NCI-H774 (cell line): ENCODE data around the gene PAK2.
"Not testable (repeated sequence)": the region's sequence is repeated elsewhere in the genome, so short reads cannot be mapped to it uniquely, and the experiment has no call there.

Experiments used
- DNase-seq: peaks from one replicate; lab custom pipeline; 2025; lab: John Stamatoyannopoulos, UW

PAK2 gene

DNA sequence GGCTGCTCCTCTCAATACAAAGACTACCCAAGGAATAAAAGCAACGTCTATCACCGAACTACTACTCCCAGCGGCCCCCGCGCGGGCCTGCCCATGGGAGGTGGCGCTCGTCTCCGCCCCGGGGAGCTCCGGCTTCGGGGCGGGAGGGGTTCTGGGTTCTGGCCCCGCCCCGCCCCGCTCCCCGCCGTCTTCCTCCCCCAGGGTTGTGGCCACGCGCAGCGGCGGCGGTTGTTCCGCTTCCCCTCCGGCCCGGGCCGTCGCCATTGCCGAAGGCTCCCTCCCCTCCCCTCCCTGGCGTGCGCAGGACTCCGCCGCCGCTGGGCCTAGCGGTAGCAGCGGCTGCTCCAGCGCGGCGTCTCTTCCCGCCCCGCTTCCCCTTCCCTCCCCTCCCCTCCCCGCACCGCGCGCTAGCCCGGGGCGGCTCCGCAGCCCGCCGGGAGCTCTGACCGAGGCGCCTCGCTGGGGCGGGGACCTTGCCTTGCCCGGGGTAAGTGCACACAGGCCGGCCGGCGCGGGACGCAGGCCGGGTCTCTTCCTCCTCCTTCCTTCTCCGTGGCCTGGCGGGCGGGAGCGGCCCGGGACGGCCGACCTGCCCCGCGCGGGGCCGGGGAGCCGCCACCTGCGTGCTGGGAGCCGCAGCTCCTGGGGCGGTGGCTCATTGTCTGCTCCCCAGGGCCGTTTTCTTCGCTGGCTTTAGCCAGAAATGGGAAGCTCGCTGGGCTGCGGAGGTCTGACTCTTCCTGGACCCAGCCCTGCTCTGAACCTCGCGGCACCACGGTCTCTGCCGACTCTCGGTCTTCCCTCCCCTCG is at the start of gene PAK2:
TSS of gene PAK2 (plus strand) at position 187 of the 810 bp plus-strand sequence. CDS start 42,790 bp downstream, outside the sequence.
- DNase-seq: peak; percentile 95

GRCh38 chr3:196689941-196690660 is 49.6 kb upstream of the PAK2 start:
- DNase-seq: no peak

- DNase-seq: no peak
These were observed 48.3 kb upstream of the PAK2 start for GRCh38 chr3:196691386-196691785.

DNA sequence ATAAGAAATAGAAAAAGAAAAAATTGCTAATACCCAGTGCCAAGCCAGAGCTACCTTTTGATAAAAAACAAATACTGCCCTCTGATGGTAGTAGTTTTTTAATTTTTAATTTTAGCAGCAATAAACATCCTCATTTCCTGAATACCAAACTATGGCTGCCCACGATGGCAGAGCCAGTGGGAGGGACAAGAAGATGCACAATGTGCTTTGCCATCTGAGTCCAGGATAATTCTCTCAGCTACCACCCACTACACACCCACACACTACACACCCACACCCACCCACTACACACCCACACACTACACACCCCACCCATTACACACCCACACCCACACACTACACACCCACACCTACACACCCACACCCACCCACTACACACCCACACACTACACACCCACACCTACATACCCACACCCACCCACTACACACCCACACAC is 45.4 kb upstream of the PAK2 start:
- no peak for DNase-seq

GRCh38 chr3:196694941-196695848 is 44.5 kb upstream of the PAK2 start:
- DNase-seq: no peak

DNA sequence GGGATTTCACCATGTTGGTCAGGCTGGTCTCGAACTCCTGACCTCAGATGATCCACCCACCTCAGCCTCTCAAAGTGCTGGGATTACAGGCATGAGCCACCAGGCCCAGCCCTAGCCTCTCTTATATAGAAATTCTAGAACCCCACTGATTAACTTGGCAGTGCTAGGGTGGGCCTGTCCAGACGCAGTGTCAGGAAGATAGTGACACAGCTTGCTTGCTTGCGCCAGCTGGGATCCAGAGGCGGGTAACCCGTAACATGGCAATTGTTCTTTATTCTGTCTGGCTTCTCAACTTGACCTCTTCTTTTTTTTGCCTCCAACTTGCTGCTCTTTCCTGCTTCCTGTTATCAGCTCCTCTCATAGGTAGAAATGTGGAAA is 43.8 kb upstream of the PAK2 start:
- no peak for DNase-seq

DNA sequence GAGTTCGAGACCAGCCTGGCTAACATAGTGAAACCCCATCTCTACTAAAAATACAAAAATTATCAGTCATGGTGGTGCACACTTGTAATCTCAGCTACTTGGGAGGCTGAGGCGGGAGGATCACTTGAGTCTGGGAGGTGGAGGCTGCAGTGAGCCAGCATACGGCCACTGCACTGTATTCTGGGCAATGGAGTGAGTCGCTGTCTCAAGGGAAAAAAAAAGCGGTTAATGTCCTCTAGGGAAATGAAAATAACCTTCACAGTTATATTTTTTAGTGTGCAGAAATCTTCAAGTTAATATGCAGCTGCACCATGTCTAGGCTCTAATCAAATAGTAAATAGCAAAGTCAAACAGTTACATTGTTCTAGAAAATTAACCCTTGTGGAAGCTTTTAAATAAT is 42.4 kb upstream of the PAK2 start:
- DNase-seq: no peak

GRCh38 chr3:196699749-196700148 is 39.9 kb upstream of the PAK2 start:
- no peak for DNase-seq

DNA sequence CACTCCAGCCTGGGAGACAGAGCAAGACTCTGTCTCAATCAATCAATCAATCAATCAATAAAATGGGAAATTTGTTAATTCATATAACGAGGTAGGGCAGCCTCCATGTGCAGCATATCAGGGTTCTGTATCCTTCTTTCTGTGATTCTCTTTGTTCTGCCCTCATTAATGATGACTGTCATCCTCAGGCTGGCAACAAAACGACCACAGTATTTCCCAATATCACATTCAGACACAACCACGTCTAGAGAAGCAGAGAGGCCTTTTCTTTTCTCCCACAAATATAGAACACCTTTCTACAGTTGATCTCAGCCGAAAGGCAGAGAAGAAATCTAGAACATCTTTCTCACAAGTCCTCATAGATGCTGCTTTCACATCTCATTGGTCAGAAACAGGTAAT is 38.9 kb upstream of the PAK2 start:
- DNase-seq: no peak

GRCh38 chr3:196706327-196706726 is 33.3 kb upstream of the PAK2 start:
- DNase-seq: no peak

DNA sequence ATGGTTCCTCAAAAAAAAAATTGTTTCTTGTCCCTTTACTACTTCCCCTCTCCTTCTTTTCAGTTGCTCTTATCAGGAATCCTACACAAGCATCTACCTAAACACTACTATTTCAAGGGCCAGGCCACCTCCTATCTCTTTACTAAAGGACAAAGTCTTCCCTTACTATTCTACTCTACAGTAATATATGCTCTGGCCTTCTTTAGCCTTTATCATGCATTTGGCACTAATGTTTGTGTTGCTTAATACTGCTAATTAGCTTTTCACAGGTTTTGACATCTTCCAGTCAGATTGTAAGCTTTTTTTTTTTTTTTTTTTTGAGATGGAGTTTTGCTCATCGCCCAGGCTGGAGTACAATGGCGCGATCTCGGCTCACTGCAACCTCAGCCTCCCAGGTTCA is 32.9 kb upstream of the PAK2 start:
- DNase-seq: no peak

GRCh38 chr3:196707566-196707965 is 32.1 kb upstream of the PAK2 start:
- no peak for DNase-seq

DNA sequence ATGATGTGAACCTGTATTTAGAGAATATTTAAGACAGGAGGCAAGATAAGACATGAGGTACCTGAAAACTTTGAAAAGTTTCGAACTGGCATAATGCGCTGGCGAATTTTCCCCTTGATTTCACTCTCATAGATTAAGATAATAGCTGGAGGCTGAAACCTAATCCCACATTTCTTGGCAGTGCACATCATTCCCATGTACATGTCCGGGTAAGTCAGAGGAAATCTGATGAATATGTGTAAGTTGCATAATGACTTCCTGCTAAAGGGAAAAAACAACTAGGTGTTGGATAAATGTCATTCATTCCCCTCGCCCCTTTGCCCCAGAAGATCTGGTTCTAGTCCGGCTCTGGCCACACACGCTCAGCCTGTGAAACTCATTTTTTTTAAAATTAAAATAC is 31.2 kb upstream of the PAK2 start:
- no peak for DNase-seq

- peak; percentile 97 for DNase-seq
These were observed 27.7 kb upstream of the PAK2 start, which contains the start of the genes CEP19 and PIGX for GRCh38 chr3:196711838-196712513. Gene CEP19, minus strand, starts transcription at chr3:196712250. Its CDS starts 3,593 bp downstream, at chr3:196708657. Gene PIGX, plus strand, starts transcription at chr3:196712377.

- DNase-seq: no peak
These were observed 26.9 kb upstream of the PAK2 start for GRCh38 chr3:196712514-196713413.

GRCh38 chr3:196717162-196717561 is 22.5 kb upstream of the PAK2 start:
- DNase-seq: not testable (repeated sequence)

DNA sequence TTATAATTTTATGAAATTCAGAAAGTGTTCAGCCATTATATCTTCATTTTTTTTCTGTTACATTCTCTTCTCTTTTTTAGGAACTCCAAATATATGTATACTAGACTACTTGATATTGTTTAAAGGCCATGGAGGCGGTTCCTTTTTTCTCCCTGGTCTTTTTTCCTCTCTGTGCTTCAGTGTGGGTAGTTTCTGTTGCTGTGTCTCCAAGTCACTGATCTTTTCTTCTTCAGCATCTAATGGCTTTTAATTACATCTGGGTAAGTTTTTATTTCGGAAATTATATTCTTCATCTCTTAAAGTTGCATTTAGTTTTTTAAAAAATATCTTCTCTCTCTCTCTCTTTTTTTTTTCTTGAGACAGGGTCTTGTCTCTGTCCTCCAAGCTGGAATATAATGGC is 18.6 kb upstream of the PAK2 start:
- no peak for DNase-seq

DNA sequence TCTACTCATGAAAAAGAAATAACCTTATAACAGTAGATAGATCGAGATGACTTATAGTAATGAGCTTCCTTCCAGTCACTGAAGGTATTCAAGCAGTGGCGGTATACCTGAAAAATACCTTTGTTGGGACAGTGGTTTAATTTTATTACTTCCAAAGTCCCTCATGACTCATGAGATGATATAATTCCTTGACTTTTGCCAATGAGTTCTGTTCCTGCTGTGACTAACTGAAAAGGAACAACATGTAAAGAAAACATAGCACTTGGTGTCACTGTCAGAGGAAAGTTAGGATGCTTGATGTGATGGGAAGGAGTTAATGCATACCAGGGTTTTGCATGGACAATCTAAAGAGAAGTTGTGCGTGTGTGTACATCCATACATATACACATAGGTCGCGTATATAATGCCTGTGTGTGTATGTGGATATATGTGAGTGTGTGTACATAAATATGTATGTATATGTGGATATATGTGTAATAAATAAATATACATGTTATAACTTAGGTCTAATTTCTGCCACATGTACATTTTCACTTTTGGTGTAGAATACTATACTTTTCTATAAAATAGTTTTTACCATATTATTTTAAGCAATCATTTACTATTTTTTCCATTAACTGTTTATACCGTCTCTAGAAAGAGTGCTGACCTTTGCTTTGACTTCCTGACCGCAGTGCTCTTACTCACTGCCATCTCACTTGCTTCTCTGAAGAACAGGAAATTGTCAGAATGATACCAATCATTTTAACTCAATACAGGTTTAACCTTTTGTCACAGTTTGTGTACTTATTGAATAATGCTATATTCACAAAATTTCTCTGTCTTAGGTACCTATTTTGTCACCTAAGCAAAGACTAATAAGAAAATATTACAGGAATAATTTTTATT is 12.6 kb upstream of the PAK2 start:
- DNase-seq: no peak

DNA sequence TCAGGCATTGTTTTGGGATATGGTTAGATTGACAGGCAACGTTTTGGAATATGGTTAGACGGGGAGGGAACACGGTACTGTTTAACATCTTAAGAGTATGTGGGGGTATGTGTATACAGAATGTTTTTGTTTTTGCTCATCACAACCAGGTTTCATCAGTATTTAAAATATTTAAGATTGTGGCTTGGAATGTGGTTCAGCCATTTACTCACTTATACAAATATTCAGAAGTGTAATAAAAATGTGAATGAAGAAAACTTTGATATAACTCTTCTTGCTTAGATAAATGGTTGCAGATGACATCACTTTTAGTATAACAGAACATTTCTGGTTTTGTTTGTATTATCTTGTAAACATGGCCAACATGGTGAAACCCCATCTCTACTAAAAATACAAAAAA is 3.9 kb upstream of the PAK2 start:
- DNase-seq: no peak
